Heart right ventricle (tissue), 16 donors: ENCODE measurements around the gene DIO3. TPM values are rescaled to one million over a fixed set of nuclear protein-coding genes. Genes with fewer than 3 reads are reported as not detected.

Source experiments
- ATAC-seq, 8 donors: fragments of 200-7000 bp; cut with Tn5 transposase; one replicate each; pipeline ENCODE4 v1.9.1; 2020; ENCODE audit warnings: mild to moderate bottlenecking in 8 of 8, moderate library complexity in 8 of 8, moderate number of reproducible peaks in 1 of 8
- DNase-seq, 2 donors: peaks; one replicate each; pipeline ENCODE4 v3.0.0-alpha.2; 2020
- H3K27ac ChIP-seq, 10 donors: fragments of 200-600 bp; sonication (generic) in 2 of 10; one replicate each; pipeline versions ENCODE4 v1.5.0 to v1.8.0; 2020 to 2022; ENCODE audit warnings: mild to moderate bottlenecking in 3 of 10
- H3K27me3 ChIP-seq, 7 donors: fragments of 200-600 bp; one replicate each; pipeline ENCODE4 v1.8.0; 2021 to 2022; ENCODE audit warnings: mild to moderate bottlenecking in 2 of 7
- H3K36me3 ChIP-seq, 9 donors: fragments of 200-600 bp; sonication (generic) in 1 of 9; one replicate each; pipeline versions ENCODE4 v1.5.0 to v1.8.0; 2020 to 2022; ENCODE audit warnings: mild to moderate bottlenecking in 2 of 9
- H3K4me1 ChIP-seq, 9 donors: fragments of 200-600 bp; sonication (generic) in 1 of 9; one replicate each; pipeline versions ENCODE4 v1.5.0 to v1.8.0; 2020 to 2022; ENCODE audit warnings: mild to moderate bottlenecking in 4 of 9
- H3K4me3 ChIP-seq, 10 donors: fragments of 200-600 bp; sonication (generic) in 2 of 10; one replicate each; pipeline versions ENCODE4 v1.5.0 to v1.8.0; 2020 to 2022; ENCODE audit warnings: mild to moderate bottlenecking in 7 of 10, moderate library complexity in 2 of 10
- H3K9me3 ChIP-seq, 11 donors: fragments of 200-600 bp in 10 of 11; sonication (generic) in 2 of 11; one replicate each; pipeline versions ENCODE4 v1.5.0 to v1.8.0; 2013 to 2022; ENCODE audit warnings: mild to moderate bottlenecking in 2 of 11, control low read depth in 1 of 11, moderate library complexity in 1 of 11
- CTCF ChIP-seq, 9 donors: fragments of 200-600 bp; sonication (generic) in 2 of 9; IDR thresholded peaks; one replicate each; pipeline versions ENCODE4 v1.5.0 to v1.8.0; 2021 to 2022; ENCODE audit warnings: antibody characterized with exemption in 9 of 9, mild to moderate bottlenecking in 5 of 9, moderate library complexity in 1 of 9
- WGBS, 2 donors: extraction: QIAGEN DNeasy Blood & Tissue Kit; methylation state at CpG; one replicate each; pipeline ENCODE4 v1.1.7; 2013; ENCODE audit warnings: inconsistent platforms in 1 of 2; 5-methylcytosine and 5-hydroxymethylcytosine counted together
- intact Hi-C, 10 donors: fragments of 100-400 bp; cut with DNase I; formaldehyde crosslinking; loops; one replicate each; pipeline versions ENCODE4 v1.11.1 to v1.14.2; 2022
- polyA plus RNA-seq, 2 donors: library from polyadenylated mRNA; stranded (reverse); fragments of 200-250 nt; gene quantifications; one replicate each; pipeline ENCODE4 v1.2.3, GENCODE V29; 2013
- total RNA-seq, 10 donors: library from RNA; stranded (reverse); fragmentation: NEBNext Ultra II Directional in 3 of 10; extraction: Animal tissue kit (Norgen Biotek cat#: 25700) in 3 of 10; gene quantifications; one replicate each; pipeline versions ENCODE4 v1.2.1 to v1.2.4, GENCODE V29; 2021 to 2023
- donor health status: Arrhythmogenic right ventricular cardiomyopathy.
- donor health status: ischemic (EF 13 %, LVEDD 7.1; RV severe dilation, severe dysfunction).
- donor health status: healthy with polysubstance abuse.
- donor health status: DM: no; HTN: yes; CAD: no.
- donor health status: DM: no; HTN: no; CAD: no.
- donor health status: ischemic (EF 25% LVEDD 6.9; RV normal size, moderate dysfunction).
- donor health status: ischemic (EF 25% LVEDD 5.7; RV mildly dilated, moderate dysfunction).
- donor health status: healthy.
- donor health status: DM: yes; HTN: yes; CAD: no.
- donor health status: Ischemic cardiomyopathy.
- donor health status: ischemic (EF 35%, LVEDD 5.7; RV mildly dilated, moderate dysfunction).
- donor health status: nonischemic (EF 11% LVEDD 7.7; RV severe dilation, severe dysfunction).
- donor health status: DM: yes; HTN: yes; CAD: no.
- donor health status: PGD.
- donor health status: ischemic (EF 29% LVEDD 5.4; RV normal size, mild dysfunction).
- donor health status: nonischemic (EF 23%, LVEDD 6.1; RV moderate dilation, normal function).

The DIO3 gene
- total and polyA plus RNA-seq, 12 donors, result 0.15 to 0.33 (median 0.24) TPM; not detected in 8

DNA sequence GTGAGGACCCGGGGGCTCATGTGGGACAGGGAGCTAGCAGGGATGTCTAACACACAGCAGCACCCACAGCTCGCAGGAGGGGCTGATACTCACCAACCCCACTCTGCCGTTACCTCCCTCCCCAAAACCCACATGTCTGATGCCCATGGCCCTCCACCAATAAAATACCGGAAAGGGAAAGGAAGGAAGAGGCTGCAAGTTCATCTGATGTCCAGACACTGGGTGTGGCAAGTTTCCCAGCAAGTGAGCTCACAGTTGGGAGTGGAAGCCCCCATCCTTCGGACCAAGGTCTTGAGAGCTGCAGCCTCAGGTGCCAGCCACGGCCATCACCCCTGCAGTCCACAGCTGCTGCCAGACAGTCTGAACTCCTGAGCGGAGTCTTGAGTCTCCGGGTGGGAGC, 39.3 kb upstream of the DIO3 start:
- Histone ChIP-seq H3K9me3 (no peaks in the 10 kb centered on the region), H3K36me3 (no peaks in the 10 kb centered on the region), H3K27me3 (peaks cover 0 to 13% (median 4%) of the 10 kb centered on the region in 7 donors), H3K27ac (no peak overlapping the region), H3K4me3 (no peak overlapping the region), H3K4me1 (no peaks in the 10 kb centered on the region)
- no peak for ATAC-seq
- no peak for TF ChIP-seq CTCF (IDR thresholded peaks at IDR 0.05)
- no peak for DNase-seq
- intact Hi-C loops, result no loop called here
- WGBS, 2 donors, result 81 to 82% methylated on average over 8 of the region's 8 CpGs

DNA sequence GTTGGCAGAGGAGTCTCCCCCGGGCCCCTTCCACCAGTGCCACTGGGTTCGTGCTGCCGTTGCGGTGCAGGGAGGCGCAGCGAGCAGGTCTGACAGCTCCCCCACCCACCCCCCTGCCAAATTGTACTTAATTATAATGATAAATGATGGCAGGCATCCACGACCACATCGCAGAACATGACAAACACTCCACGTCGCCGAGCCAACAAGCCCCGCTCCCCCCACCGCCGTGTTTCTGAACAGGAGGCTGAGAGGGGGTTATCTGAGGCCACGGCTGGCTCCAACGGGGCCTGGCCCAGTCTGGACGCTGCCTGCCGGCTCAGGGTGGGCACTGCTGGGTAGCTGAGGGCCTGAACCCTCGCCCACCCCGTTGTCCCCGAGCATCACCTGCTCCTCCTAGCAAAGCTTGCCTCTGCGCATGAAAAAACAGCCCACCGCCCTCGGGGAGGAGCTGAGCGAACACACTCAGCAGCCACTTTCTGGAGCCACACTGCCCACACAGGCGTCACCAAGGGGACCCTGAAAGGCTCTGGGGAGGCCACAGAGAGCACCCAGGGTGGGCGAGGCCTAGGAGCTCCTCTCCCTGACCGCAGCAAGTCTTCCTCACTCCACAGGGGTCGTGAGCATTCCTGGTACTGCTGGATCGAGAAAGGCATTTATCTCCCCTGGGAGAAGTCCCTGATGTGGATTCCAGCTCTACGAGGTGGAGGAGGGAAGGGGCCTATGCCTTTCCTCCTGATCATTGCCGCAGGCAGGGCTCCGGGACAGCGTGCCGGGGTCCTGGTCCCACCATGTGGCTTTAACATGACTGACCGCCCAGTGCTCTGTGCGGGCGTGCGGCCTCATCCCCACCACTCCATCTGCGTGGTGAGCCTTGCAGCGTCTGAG, 35.4 kb upstream of the DIO3 start:
- peaks cover 0 to 31% (median 4%) of the 10 kb centered on the region in 7 donors for H3K27me3 ChIP-seq

GRCh38 chr14:101527987-101528386, 33.3 kb upstream of the DIO3 start:
- H3K27ac ChIP-seq, result no peak overlapping the region
- H3K27me3 ChIP-seq, result peaks cover 0 to 31% (median 4%) of the 10 kb centered on the region in 7 donors
- WGBS, 2 donors, result 85 to 89% methylated on average over 11 of the region's 11 CpGs
- no peak for TF ChIP-seq CTCF (IDR thresholded peaks at IDR 0.05)
- DNase-seq (no peak), ATAC-seq (no peak)
- no peaks in the 10 kb centered on the region for H3K36me3 ChIP-seq
- H3K4me3 ChIP-seq, result no peak overlapping the region
- no peaks in the 10 kb centered on the region for H3K4me1 ChIP-seq
- intact Hi-C loops, result no loop called here
- H3K9me3 ChIP-seq, result no peaks in the 10 kb centered on the region

More for the DNA sequence above, 35.4 kb upstream of the DIO3 start:
- intact Hi-C loops, result no loop called here
- ATAC-seq (peak in 1 of 8 donors; percentile 49), DNase-seq (no peak)
- H3K4me3 ChIP-seq, result no peak overlapping the region
- H3K36me3 ChIP-seq, result no peaks in the 10 kb centered on the region
- WGBS, 2 donors, result 56 to 60% methylated on average over 41 of the region's 41 CpGs
- no peaks in the 10 kb centered on the region for H3K9me3 ChIP-seq
- TF ChIP-seq CTCF (IDR thresholded peaks at IDR 0.05), result no peak
- H3K4me1 ChIP-seq, result no peaks in the 10 kb centered on the region
- no peak overlapping the region for H3K27ac ChIP-seq

DNA sequence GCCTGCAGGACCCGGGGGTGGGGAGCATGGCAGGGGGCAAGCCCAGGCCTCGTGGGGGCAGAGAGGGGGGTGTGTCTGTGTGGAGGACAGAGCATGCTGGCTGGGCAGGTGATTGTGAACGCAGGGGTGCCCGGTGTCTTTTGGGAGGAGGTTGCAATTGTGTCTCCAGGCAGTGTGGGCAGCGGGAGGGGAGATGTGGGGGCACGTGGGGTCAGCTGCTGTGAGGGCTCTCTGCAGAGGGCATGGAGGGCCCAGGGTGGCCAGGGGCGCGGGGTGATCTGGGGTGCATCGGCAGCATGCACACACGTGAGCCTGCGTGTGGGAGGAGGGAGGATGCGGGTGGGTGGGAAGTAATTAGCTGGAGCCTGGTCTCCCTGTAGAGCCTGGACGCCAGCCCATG, 32.2 kb upstream of the DIO3 start:
- 62 to 69% methylated on average over 9 to 13 of the region's 13 CpGs for WGBS, 2 donors
- H3K36me3 ChIP-seq, result no peaks in the 10 kb centered on the region
- DNase-seq (no peak), ATAC-seq (no peak)
- no peak overlapping the region for H3K27ac ChIP-seq
- TF ChIP-seq CTCF (IDR thresholded peaks at IDR 0.05), result no peak
- H3K4me3 ChIP-seq, result no peak overlapping the region
- H3K9me3 ChIP-seq, result no peaks in the 10 kb centered on the region
- peaks cover 0 to 31% (median 4%) of the 10 kb centered on the region in 7 donors for H3K27me3 ChIP-seq
- H3K4me1 ChIP-seq, result no peaks in the 10 kb centered on the region
- intact Hi-C loops, result no loop called here
